ENCODE data around the gene PLAAT5.

Gene PLAAT5

DNA sequence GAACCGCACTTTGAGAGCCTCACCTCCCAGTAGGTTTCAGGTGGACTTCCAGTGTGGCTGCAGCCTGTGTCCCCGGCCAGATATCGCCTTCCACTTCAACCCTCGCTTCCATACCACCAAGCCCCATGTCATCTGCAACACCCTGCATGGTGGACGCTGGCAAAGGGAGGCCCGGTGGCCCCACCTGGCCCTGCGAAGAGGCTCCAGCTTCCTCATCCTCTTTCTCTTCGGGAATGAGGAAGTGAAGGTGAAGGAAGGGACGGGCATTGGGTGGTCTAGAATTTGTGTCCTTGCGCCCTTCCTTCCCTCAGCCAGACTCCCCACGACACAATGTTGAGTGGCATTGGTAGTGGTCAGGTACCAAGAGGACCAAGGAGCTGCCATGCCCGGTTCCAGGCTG is 17.8 kb upstream of the PLAAT5 start:
- H3K4me1 ChIP-seq (ENCODE audit: control insufficient read depth, insufficient read depth, low read length): peaks cover 13% of the 10 kb centered on the region
- no peaks in the 10 kb centered on the region for H3K36me3 ChIP-seq (ENCODE audit: control insufficient read depth, insufficient read depth, low read length)
- H3K9ac ChIP-seq (ENCODE audit: low read depth, low read length): no peak overlapping the region
- no peaks in the 10 kb centered on the region for H3K9me3 ChIP-seq (ENCODE audit: control insufficient read depth, insufficient read depth, low read length)
- H3K27me3 ChIP-seq (ENCODE audit: control insufficient read depth, insufficient read depth, low read length): no peaks in the 10 kb centered on the region
- H3K4me3 ChIP-seq (ENCODE audit: low read depth, low read length): no peak overlapping the region

GRCh38 chr11:63508009-63508408 is 17.0 kb upstream of the PLAAT5 start:
- H3K9me3 ChIP-seq (ENCODE audit: control insufficient read depth, insufficient read depth, low read length): no peaks in the 10 kb centered on the region
- peaks cover 13% of the 10 kb centered on the region for H3K4me1 ChIP-seq (ENCODE audit: control insufficient read depth, insufficient read depth, low read length)
- no peak overlapping the region for H3K9ac ChIP-seq (ENCODE audit: low read depth, low read length)
- H3K4me3 ChIP-seq (ENCODE audit: low read depth, low read length): no peak overlapping the region
- no peaks in the 10 kb centered on the region for H3K27me3 ChIP-seq (ENCODE audit: control insufficient read depth, insufficient read depth, low read length)
- H3K36me3 ChIP-seq (ENCODE audit: control insufficient read depth, insufficient read depth, low read length): no peaks in the 10 kb centered on the region

GRCh38 chr11:63507511-63507910 is 16.5 kb upstream of the PLAAT5 start:
- no peak overlapping the region for H3K9ac ChIP-seq (ENCODE audit: low read depth, low read length)
- H3K4me3 ChIP-seq (ENCODE audit: low read depth, low read length): no peak overlapping the region
- H3K36me3 ChIP-seq (ENCODE audit: control insufficient read depth, insufficient read depth, low read length): no peaks in the 10 kb centered on the region
- peaks cover 13% of the 10 kb centered on the region for H3K4me1 ChIP-seq (ENCODE audit: control insufficient read depth, insufficient read depth, low read length)
- H3K9me3 ChIP-seq (ENCODE audit: control insufficient read depth, insufficient read depth, low read length): no peaks in the 10 kb centered on the region
- H3K27me3 ChIP-seq (ENCODE audit: control insufficient read depth, insufficient read depth, low read length): no peaks in the 10 kb centered on the region

- Histone ChIP-seq H3K9ac (ENCODE audit: low read depth, low read length) (peak overlapping the region; percentile 49), H3K4me3 (ENCODE audit: low read depth, low read length) (no peak overlapping the region), H3K9me3 (ENCODE audit: control insufficient read depth, insufficient read depth, low read length) (no peaks in the 10 kb centered on the region), H3K36me3 (ENCODE audit: control insufficient read depth, insufficient read depth, low read length) (no peaks in the 10 kb centered on the region), H3K4me1 (ENCODE audit: control insufficient read depth, insufficient read depth, low read length) (peaks cover 13% of the 10 kb centered on the region), H3K27me3 (ENCODE audit: control insufficient read depth, insufficient read depth, low read length) (no peaks in the 10 kb centered on the region)
Measured at GRCh38 chr11:63506876-63507275, 15.9 kb upstream of the PLAAT5 start.

GRCh38 chr11:63505857-63506528 is 15.0 kb upstream of the PLAAT5 start, which contains the start of gene LGALS12:
Gene LGALS12, plus strand, starts transcription at chr11:63506084. Its CDS starts 375 bp downstream, at chr11:63506459.
- peak within 1 kb of the TSS; percentile 49 for H3K9ac ChIP-seq (ENCODE audit: low read depth, low read length)
- H3K9me3 ChIP-seq (ENCODE audit: control insufficient read depth, insufficient read depth, low read length): no peaks in the 10 kb centered on the region
- H3K4me3 ChIP-seq (ENCODE audit: low read depth, low read length): no peak within 1 kb of the TSS
- H3K27me3 ChIP-seq (ENCODE audit: control insufficient read depth, insufficient read depth, low read length): no peaks in the 10 kb centered on the region
- peaks cover 13% of the 10 kb centered on the region for H3K4me1 ChIP-seq (ENCODE audit: control insufficient read depth, insufficient read depth, low read length)
- no peaks in the 10 kb centered on the region for H3K36me3 ChIP-seq (ENCODE audit: control insufficient read depth, insufficient read depth, low read length)

DNA sequence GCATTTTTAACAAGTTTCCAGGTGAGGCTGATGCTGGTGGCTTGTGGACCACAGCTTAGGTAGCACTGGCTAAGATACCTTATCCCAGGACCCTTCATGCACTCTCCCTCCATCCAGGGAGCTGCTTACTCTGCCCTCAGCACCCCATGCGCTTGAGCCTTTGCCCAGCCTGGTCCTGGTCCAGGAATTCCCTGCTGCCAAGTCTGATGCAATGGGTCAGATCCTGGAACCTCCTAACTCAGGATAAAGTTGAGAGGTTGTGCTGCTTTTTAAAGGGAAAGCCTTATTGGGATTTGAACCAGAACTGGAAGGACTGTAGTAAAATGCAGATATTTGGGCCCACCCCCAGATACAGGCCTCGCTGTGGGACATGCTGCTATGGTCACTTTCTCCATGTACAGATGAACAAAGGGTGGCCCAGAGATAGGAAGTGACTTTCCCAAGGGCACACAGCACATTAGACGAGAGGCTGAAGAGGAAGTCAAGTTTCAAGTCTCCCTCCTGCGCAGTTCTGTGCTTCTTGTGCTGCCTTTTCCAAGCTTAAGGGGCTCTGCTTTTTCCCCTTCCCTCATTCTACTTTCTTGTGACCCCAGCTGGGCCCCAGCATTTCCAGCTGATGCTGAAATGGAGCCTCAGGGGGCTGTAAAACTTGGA is 14.1 kb upstream of the PLAAT5 start:
- Histone ChIP-seq H3K9me3 (ENCODE audit: control insufficient read depth, insufficient read depth, low read length) (peaks cover 5% of the 10 kb centered on the region), H3K4me1 (ENCODE audit: control insufficient read depth, insufficient read depth, low read length) (peaks cover 13% of the 10 kb centered on the region), H3K27me3 (ENCODE audit: control insufficient read depth, insufficient read depth, low read length) (no peaks in the 10 kb centered on the region), H3K4me3 (ENCODE audit: low read depth, low read length) (no peak overlapping the region), H3K9ac (ENCODE audit: low read depth, low read length) (no peak overlapping the region), H3K36me3 (ENCODE audit: control insufficient read depth, insufficient read depth, low read length) (no peaks in the 10 kb centered on the region)

- Histone ChIP-seq H3K9ac (ENCODE audit: low read depth, low read length) (no peak overlapping the region), H3K27me3 (ENCODE audit: control insufficient read depth, insufficient read depth, low read length) (no peaks in the 10 kb centered on the region), H3K4me1 (ENCODE audit: control insufficient read depth, insufficient read depth, low read length) (peaks cover 13% of the 10 kb centered on the region), H3K36me3 (ENCODE audit: control insufficient read depth, insufficient read depth, low read length) (no peaks in the 10 kb centered on the region), H3K4me3 (ENCODE audit: low read depth, low read length) (no peak overlapping the region), H3K9me3 (ENCODE audit: control insufficient read depth, insufficient read depth, low read length) (peaks cover 12% of the 10 kb centered on the region)
Measured at GRCh38 chr11:63504054-63504453, 13.1 kb upstream of the PLAAT5 start.

- Histone ChIP-seq H3K4me1 (ENCODE audit: control insufficient read depth, insufficient read depth, low read length) (peaks cover 13% of the 10 kb centered on the region), H3K9ac (ENCODE audit: low read depth, low read length) (no peak overlapping the region), H3K9me3 (ENCODE audit: control insufficient read depth, insufficient read depth, low read length) (peaks cover 14% of the 10 kb centered on the region), H3K27me3 (ENCODE audit: control insufficient read depth, insufficient read depth, low read length) (no peaks in the 10 kb centered on the region), H3K4me3 (ENCODE audit: low read depth, low read length) (no peak overlapping the region), H3K36me3 (ENCODE audit: control insufficient read depth, insufficient read depth, low read length) (no peaks in the 10 kb centered on the region)
Measured at GRCh38 chr11:63503492-63503891, 12.5 kb upstream of the PLAAT5 start.

- Histone ChIP-seq H3K9ac (ENCODE audit: low read depth, low read length) (no peak overlapping the region), H3K4me3 (ENCODE audit: low read depth, low read length) (no peak overlapping the region), H3K9me3 (ENCODE audit: control insufficient read depth, insufficient read depth, low read length) (peaks cover 21% of the 10 kb centered on the region)
Measured at GRCh38 chr11:63502252-63502820, 11.4 kb upstream of the PLAAT5 start.

GRCh38 chr11:63501236-63501635 is 10.3 kb upstream of the PLAAT5 start:
- H3K4me3 ChIP-seq (ENCODE audit: low read depth, low read length): no peak overlapping the region
- peaks cover 21% of the 10 kb centered on the region for H3K9me3 ChIP-seq (ENCODE audit: control insufficient read depth, insufficient read depth, low read length)
- H3K27me3 ChIP-seq (ENCODE audit: control insufficient read depth, insufficient read depth, low read length): no peaks in the 10 kb centered on the region
- peaks cover 13% of the 10 kb centered on the region for H3K4me1 ChIP-seq (ENCODE audit: control insufficient read depth, insufficient read depth, low read length)
- H3K9ac ChIP-seq (ENCODE audit: low read depth, low read length): no peak overlapping the region
- H3K36me3 ChIP-seq (ENCODE audit: control insufficient read depth, insufficient read depth, low read length): no peaks in the 10 kb centered on the region

More at GRCh38 chr11:63502252-63502820, 11.4 kb upstream of the PLAAT5 start:
- Histone ChIP-seq H3K27me3 (ENCODE audit: control insufficient read depth, insufficient read depth, low read length) (no peaks in the 10 kb centered on the region), H3K36me3 (ENCODE audit: control insufficient read depth, insufficient read depth, low read length) (no peaks in the 10 kb centered on the region), H3K4me1 (ENCODE audit: control insufficient read depth, insufficient read depth, low read length) (peaks cover 13% of the 10 kb centered on the region)

DNA sequence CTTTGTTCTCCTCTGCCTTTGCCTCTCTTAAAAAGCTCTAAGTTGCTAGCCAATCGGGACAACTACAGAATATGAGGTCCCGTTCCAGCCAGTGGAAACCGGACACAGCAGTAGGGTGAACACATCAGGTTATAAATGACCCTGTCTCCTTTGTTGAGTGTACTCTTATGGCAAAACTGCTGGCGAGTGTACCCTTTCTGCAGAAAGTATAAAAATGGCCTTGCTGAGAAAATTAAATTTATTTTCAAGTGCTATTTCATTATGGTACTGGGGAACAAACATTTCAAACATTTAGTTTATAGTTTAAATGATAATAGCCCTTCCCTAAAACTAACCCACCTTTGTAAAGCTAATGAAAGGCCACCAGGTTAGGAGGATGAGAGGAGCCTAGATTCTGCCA is 8.9 kb upstream of the PLAAT5 start:
- H3K27me3 ChIP-seq (ENCODE audit: control insufficient read depth, insufficient read depth, low read length): no peaks in the 10 kb centered on the region
- peaks cover 21% of the 10 kb centered on the region for H3K9me3 ChIP-seq (ENCODE audit: control insufficient read depth, insufficient read depth, low read length)
- H3K4me1 ChIP-seq (ENCODE audit: control insufficient read depth, insufficient read depth, low read length): peaks cover 9% of the 10 kb centered on the region
- no peak overlapping the region for H3K9ac ChIP-seq (ENCODE audit: low read depth, low read length)
- H3K36me3 ChIP-seq (ENCODE audit: control insufficient read depth, insufficient read depth, low read length): no peaks in the 10 kb centered on the region
- no peak overlapping the region for H3K4me3 ChIP-seq (ENCODE audit: low read depth, low read length)

DNA sequence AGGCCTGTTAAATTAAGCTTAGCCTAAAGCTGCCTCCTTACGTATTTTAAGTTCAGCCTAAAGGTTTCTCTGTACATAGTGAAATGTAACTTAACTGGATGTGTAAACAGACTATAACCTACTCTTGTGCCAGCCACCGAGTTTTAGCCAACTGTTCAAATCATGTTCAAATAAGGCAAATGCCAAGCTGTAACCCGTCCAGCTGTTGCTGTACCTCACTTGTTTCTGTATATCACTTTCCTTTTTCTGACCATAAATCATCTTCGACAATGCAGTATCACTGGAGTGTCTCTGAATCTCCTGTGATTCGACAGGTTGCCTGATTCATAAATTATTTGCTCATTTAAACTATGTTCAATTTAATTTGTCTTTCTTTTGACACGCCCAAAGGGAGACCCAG is 4.0 kb upstream of the PLAAT5 start:
- Histone ChIP-seq H3K4me1 (ENCODE audit: control insufficient read depth, insufficient read depth, low read length) (peaks cover 7% of the 10 kb centered on the region), H3K9me3 (ENCODE audit: control insufficient read depth, insufficient read depth, low read length) (peaks cover 19% of the 10 kb centered on the region), H3K36me3 (ENCODE audit: control insufficient read depth, insufficient read depth, low read length) (no peaks in the 10 kb centered on the region), H3K4me3 (ENCODE audit: low read depth, low read length) (no peak overlapping the region), H3K27me3 (ENCODE audit: control insufficient read depth, insufficient read depth, low read length) (no peaks in the 10 kb centered on the region), H3K9ac (ENCODE audit: low read depth, low read length) (no peak overlapping the region)

Data from iPS-15b (cell line).